Transverse colon (tissue), 3 donors: Measurements from ENCODE around the gene HHLA2.

Experiments
- CTCF ChIP-seq, 5 experiments: fragments of 200-600 bp in 3 of 5; fragments of 450-650 bp in 2 of 5; sonication (generic) in 3 of 5; IDR thresholded peaks; 1 replicate in 2 of 5; 2 replicates in 3 of 5; pipeline ENCODE4 v1.5.1; 2016 to 2017; ENCODE audit warnings: antibody characterized with exemption in 5 of 5, inconsistent platforms in 3 of 5, mild to moderate bottlenecking in 2 of 5, moderate library complexity in 1 of 5
- POLR2A ChIP-seq: fragments of 450-650 bp; IDR thresholded peaks from one replicate; pipeline ENCODE4 v1.6.1; 2016; ENCODE audit warnings: antibody characterized with exemption, mild to moderate bottlenecking, moderate library complexity

GRCh38 chr3:108333961-108334360 lies 37.6 kb downstream of the HHLA2 start:
- TF ChIP-seq CTCF (IDR thresholded peaks at IDR 0.05) (no peak), POLR2A (no peak)
